PC-3 (cell line): ENCODE data around the gene NEUROD6. TPM values are rescaled to one million over a fixed set of nuclear protein-coding genes. Genes with fewer than 3 reads are reported as not detected.

Experiments used
- ATAC-seq: fragments of 200-7000 bp; cut with Tn5 transposase; 2 replicates; pipeline ENCODE4 v1.9.1; 2020; ENCODE audit warnings: mild to moderate bottlenecking, moderate library complexity
- BruUV-seq: library from RNA; stranded (reverse); fragments of 400-500 nt; replicated peaks from 2 replicates; lab custom pipeline; 2021; lab: Mats Ljungman, UMichigan
- CTCF ChIA-PET: fragments of 300-600 bp; sonication (Branson Sonifier 250); formaldehyde crosslinking; loops from one replicate; lab custom pipeline; 2022; ENCODE audit warnings: antibody characterized with exemption; lab: Charles Lee
- POLR2A ChIA-PET: fragments of 300-600 bp; sonication (Branson Sonifier 250); formaldehyde crosslinking; loops from one replicate; lab custom pipeline; 2022; ENCODE audit warnings: antibody characterized with exemption; ENCODE audit not compliant: unreplicated experiment; lab: Charles Lee
- DNase-seq: peaks from one replicate; pipeline ENCODE4 v3.0.0-alpha.2; 2015
- H2AFZ ChIP-seq: fragments of 300-600 bp; sonication (generic); 2 replicates; pipeline ENCODE4 v1.6.0; 2016; ENCODE audit warnings: antibody characterized with exemption, low read length
- H3F3A ChIP-seq: fragments of 300-600 bp; sonication (generic); one replicate; pipeline ENCODE4 v1.6.0; 2017; ENCODE audit warnings: antibody characterized with exemption, low read length, control low read depth, mild to moderate bottlenecking; ENCODE audit not compliant: unreplicated experiment
- H3K27ac ChIP-seq: fragments of 300-600 bp; sonication (generic); 2 replicates; pipeline ENCODE4 v1.5.1; 2016; ENCODE audit warnings: mild to moderate bottlenecking, low read length
- H3K27me3 ChIP-seq: fragments of 300-600 bp; sonication (generic); 2 replicates; pipeline ENCODE4 v1.6.1; 2016; ENCODE audit warnings: low read length, mixed read lengths
- H3K36me3 ChIP-seq: fragments of 300-600 bp; sonication (generic); 2 replicates; pipeline ENCODE4 v1.6.1; 2016; ENCODE audit warnings: low read depth, mixed run types, low read length, mixed read lengths
- H3K4me1 ChIP-seq: fragments of 300-600 bp; sonication (generic); 2 replicates; pipeline ENCODE4 v1.5.1; 2016; ENCODE audit warnings: low read length; ENCODE audit not compliant: insufficient read depth
- H3K4me2 ChIP-seq: fragments of 300-600 bp; sonication (generic); 2 replicates; pipeline ENCODE4 v1.6.0; 2016; ENCODE audit warnings: low read length
- H3K4me3 ChIP-seq: fragments of 300-600 bp; sonication (generic); 2 replicates; pipeline ENCODE4 v1.5.1; 2016; ENCODE audit warnings: mild to moderate bottlenecking, low read length, mixed read lengths
- H3K79me2 ChIP-seq: fragments of 300-600 bp; sonication (generic); 2 replicates; pipeline ENCODE4 v1.6.1; 2017; ENCODE audit warnings: low read length, mixed read lengths
- H3K9ac ChIP-seq: fragments of 300-600 bp; sonication (generic); 2 replicates; pipeline ENCODE4 v1.6.0; 2016; ENCODE audit warnings: mild to moderate bottlenecking, low read length
- H3K9me2 ChIP-seq: fragments of 300-600 bp; sonication (generic); replicated peaks from 2 replicates; pipeline ENCODE4 v1.6.1; 2016; ENCODE audit warnings: mixed run types, low read length, mixed read lengths
- H3K9me3 ChIP-seq: fragments of 300-600 bp; sonication (generic); 2 replicates; pipeline ENCODE4 v1.6.1; 2016; ENCODE audit warnings: low read length, mixed read lengths
- H4K20me1 ChIP-seq: fragments of 300-600 bp; sonication (generic); 2 replicates; pipeline ENCODE4 v1.6.1; 2016; ENCODE audit warnings: low read length, mixed read lengths
- CTCF ChIP-seq: fragments of 300-600 bp; sonication (generic); conservative IDR thresholded peaks from 2 replicates; pipeline ENCODE4 v1.5.1; 2017; ENCODE audit warnings: antibody characterized with exemption, low read depth, mild to moderate bottlenecking, low read length
- EZH2 ChIP-seq: fragments of 300-600 bp; sonication (generic); IDR thresholded peaks from one replicate; pipeline ENCODE4 v1.6.1; 2017; ENCODE audit warnings: antibody characterized with exemption, mild to moderate bottlenecking, low read length; ENCODE audit not compliant: unreplicated experiment
- EZH2phosphoT487 ChIP-seq: fragments of 300-600 bp; sonication (generic); IDR thresholded peaks from 2 replicates; pipeline ENCODE4 v1.6.1; 2018; ENCODE audit warnings: mild to moderate bottlenecking, antibody characterized with exemption, low read length, borderline replicate concordance
- intact Hi-C: fragments of 100-400 bp; cut with micrococcal nuclease; formaldehyde crosslinking; loops from 2 replicates; pipeline ENCODE4 v1.9.0; 2023
- total RNA-seq: library from RNA; depleted of rRNA; stranded (reverse); fragments of >200 nt; gene quantifications from 2 replicates; pipeline ENCODE4 v1.2.3, GENCODE V29; 2014

NEUROD6 gene
- total RNA-seq, 1 experiment from 2014 or later, result not detected

GRCh38 chr7:31310321-31310935 is 30.1 kb downstream of the NEUROD6 start:
- no peak overlapping the region for H3K27ac ChIP-seq
- CTCF ChIA-PET, result no interaction called here
- POLR2A ChIA-PET, result no interaction called here

DNA sequence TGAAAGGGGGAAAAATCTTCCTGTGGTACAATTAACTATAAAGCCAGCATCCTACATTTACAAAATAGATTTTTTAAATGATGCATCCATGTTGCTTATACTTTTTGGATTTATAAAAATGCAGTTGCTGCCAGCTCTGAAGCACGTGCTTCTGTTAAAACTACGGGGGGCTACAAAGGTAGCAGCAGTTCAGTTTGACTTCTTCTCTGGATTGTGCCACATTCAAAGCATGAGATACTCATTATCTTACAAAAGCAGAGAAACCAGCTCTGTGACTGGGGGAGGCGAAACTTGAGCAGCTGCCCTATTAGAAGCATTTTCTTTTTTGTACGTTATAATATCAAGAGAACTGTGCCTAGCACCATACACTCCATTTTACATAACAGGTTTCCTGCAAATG is 31.1 kb downstream of the NEUROD6 start:
- H3K4me1 ChIP-seq, result no peaks in the 10 kb centered on the region
- DNase-seq, result no peak
- no peak overlapping the region for H3K4me2 ChIP-seq
- H3K36me3 ChIP-seq, result no peaks in the 10 kb centered on the region
- H3K79me2 ChIP-seq, result no peaks in the 10 kb centered on the region
- H3K9ac ChIP-seq, result no peak overlapping the region
- CTCF ChIA-PET, result no interaction called here
- H3K9me2 ChIP-seq, result no peaks in the 10 kb centered on the region
- TF ChIP-seq EZH2 (no peak), EZH2phosphoT487 (no peak), CTCF (no peak)
- H3K9me3 ChIP-seq, result no peaks in the 10 kb centered on the region
- no peak for ATAC-seq
- POLR2A ChIA-PET, result no interaction called here
- peaks cover 91% of the 10 kb centered on the region for H3K27me3 ChIP-seq
- no peaks in the 10 kb centered on the region for H3F3A ChIP-seq
- no peaks in the 10 kb centered on the region for H4K20me1 ChIP-seq
- intact Hi-C loops, result no loop called here
- H3K27ac ChIP-seq, result no peak overlapping the region
- no TSS peak for BruUV-seq
- no peak overlapping the region for H2AFZ ChIP-seq
- H3K4me3 ChIP-seq, result no peak overlapping the region

More at GRCh38 chr7:31310321-31310935, 30.1 kb downstream of the NEUROD6 start:
- Histone ChIP-seq H3F3A (no peaks in the 10 kb centered on the region), H3K9ac (no peak overlapping the region), H3K4me2 (no peak overlapping the region), H3K9me2 (no peaks in the 10 kb centered on the region), H3K27me3 (peaks cover 95% of the 10 kb centered on the region), H4K20me1 (no peaks in the 10 kb centered on the region), H3K36me3 (no peaks in the 10 kb centered on the region), H3K4me3 (no peak overlapping the region), H3K79me2 (no peaks in the 10 kb centered on the region), H2AFZ (no peak overlapping the region), H3K4me1 (no peaks in the 10 kb centered on the region), H3K9me3 (no peaks in the 10 kb centered on the region)
- ATAC-seq (no peak), DNase-seq (no peak)
- no TSS peak for BruUV-seq
- TF ChIP-seq EZH2phosphoT487 (no peak), CTCF (no peak), EZH2 (no peak)
- intact Hi-C loops, result no loop called here

GRCh38 chr7:31308652-31309051 is 31.9 kb downstream of the NEUROD6 start:
- ATAC-seq, result no peak
- Histone ChIP-seq H3K9me3 (no peaks in the 10 kb centered on the region), H3K79me2 (no peaks in the 10 kb centered on the region), H3K9me2 (no peaks in the 10 kb centered on the region), H2AFZ (no peak overlapping the region), H3K36me3 (no peaks in the 10 kb centered on the region), H3K27ac (no peak overlapping the region), H3K4me3 (no peak overlapping the region), H3K9ac (no peak overlapping the region), H3K4me1 (no peaks in the 10 kb centered on the region), H3K4me2 (no peak overlapping the region), H3K27me3 (peaks cover 93% of the 10 kb centered on the region), H3F3A (no peaks in the 10 kb centered on the region), H4K20me1 (no peaks in the 10 kb centered on the region)
- POLR2A ChIA-PET, result no interaction called here
- CTCF ChIA-PET, result no interaction called here
- intact Hi-C loops, result no loop called here
- no peak for DNase-seq
- no TSS peak for BruUV-seq
- TF ChIP-seq EZH2 (no peak), EZH2phosphoT487 (no peak), CTCF (no peak)
